ENCODE measurements around the gene NALCN.

The NALCN gene

DNA sequence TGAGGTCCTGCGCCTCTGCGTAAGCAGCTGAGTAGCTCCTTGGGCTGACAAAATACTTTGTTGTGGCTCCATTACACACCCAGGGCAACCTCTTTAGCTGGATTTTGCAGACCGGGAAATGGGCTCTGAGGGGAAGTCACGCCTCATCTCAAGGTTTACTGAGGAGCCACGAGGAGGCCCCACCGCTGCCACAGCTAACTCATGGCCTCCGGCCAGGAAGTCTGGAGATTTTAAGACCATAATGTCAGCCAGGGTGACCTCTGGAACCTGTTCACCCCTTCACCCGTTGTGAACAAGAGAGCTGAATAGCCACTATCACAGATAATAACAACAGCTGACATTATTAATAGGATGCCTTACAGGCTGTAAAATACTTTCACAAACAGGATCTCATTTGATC, 390.4 kb downstream of the NALCN start:
- DNase-seq (ENCODE audit: low read depth), result no peak

DNA sequence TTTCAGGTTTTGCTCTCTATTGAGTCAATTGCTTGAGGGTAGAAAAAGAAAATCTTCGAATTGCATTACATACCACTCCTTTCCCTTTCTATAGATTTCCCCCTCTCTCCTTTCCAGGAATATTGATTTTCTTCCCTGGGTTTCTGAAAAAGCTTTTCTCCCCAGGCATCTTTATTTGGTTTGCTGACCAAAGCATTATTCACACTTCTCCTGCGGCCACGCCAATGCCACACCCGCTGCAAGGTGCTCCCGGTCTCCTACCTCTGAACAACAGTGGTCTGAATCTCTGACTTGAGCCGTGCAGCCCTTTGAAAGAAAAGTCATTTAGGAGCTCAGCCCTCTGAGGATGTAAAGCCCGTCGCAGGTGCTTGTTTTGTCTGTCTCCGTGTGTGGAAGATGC, 390.8 kb downstream of the NALCN start:
- DNase-seq (ENCODE audit: low read depth), result no peak

DNA sequence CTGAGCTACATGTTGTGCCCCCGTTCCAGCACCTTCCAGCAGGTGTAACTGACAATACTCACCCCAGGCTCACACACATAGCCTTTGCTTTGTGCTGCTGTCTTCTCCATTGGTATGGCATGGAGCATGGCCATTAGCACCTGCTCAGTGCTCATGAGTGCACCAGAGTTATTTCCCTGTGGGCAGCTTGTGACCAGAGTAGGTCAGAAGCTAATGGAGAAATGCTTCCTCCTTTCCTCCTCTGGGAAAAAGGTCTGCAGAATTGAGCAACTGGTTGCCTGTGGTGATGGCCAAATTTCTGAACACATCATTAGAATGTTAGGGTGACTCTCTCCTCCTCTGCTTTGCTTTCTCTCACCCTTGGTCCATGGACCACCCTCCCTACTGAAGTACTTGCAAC, 397.2 kb downstream of the NALCN start:
- no peak for DNase-seq (ENCODE audit: low read depth)

DNA sequence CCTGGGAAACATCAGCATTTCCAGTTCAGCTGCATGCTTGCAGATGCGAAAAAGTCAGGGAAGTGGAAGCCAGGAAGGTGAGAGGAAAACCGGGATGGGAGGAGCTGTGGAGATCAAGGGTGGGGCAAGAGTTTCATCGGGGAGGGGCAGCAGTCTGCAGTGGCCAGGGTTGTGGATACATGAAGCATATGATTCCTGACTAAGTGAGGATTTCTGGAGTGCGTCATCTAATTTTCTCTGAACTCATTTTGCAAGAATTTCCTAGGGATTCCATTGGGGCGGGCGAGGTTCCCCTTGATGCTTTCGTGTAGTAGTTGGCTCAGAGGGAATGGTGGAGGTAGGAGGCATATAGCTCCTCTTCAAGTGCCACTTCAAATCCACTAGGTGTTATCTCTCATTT, 397.6 kb downstream of the NALCN start:
- no peak for DNase-seq (ENCODE audit: low read depth)

DNA sequence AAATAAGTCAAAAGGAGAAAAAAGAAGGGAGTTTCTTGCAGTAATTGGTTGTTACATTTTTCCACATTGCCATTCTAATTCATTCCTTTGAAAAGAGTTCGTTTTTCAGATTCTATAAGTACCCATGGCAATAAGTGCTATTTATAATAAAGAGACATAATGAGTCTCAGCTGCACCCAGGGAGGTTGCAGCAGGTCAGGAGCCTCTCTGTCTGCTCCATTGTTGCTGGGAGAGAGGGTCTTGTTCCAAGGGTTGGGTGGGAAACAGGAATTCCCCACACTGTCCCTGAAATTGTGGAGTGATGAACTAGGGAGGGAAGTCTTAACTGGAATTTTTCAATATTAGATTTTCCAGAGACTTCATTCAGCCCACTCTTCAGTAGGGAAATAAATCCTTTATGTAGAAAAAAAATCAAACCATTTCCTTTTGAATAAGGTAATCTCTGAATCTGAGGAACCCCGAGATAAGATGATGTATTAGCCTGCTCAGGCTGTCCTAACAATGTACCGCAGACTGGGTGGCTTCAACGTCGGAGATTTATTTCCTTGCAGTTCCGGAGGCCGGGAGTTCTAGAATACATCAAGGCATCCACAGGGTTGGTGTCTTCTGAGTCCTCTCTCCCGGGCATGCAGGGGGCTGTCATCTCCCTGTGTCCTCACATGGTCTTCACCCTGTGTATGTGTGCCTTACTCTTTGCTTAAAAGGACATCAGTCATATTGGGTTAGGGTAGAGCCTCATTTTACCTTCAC, 399.0 kb downstream of the NALCN start:
- DNase-seq (ENCODE audit: low read depth), result no peak

DNA sequence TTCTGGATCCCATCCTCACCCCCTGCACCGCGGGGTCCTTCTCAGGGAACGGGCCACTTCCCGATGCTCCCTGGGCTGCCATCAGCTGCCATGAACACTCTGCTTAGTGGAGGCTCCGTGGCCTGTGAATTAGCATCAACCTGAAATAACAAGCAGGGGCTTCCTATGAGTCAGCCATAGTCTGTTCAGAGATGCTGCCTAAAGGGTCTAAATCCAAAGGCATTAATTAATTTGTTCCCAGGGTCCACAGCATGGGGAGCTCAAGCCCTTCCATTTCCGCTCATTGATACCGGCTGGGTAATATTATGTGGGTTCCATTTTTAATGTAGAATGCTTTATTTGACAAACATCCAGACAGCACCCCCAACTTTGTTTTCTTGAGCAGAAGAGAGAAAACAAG, 399.8 kb downstream of the NALCN start:
- no peak for DNase-seq (ENCODE audit: low read depth)

DNA sequence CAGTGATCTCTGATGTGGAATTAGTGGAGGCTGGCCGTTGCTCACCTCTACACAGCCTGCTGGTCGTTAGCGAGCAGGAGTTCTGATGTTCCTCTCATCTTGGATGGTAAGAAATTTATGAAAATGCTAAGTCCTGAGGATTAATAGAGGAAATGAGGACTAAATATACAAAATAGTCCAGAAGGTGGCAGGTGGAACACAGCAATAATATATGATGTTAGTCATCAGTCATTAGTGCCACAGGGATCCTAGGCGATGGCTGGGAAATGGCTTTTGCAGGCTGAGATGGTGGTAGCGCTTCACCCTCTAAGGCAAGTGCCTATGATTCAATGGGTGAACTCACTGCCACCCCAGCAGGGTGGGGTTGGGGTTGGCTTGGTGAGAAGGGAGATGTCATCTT, 403.1 kb downstream of the NALCN start:
- no peak for DNase-seq (ENCODE audit: low read depth)

DNA sequence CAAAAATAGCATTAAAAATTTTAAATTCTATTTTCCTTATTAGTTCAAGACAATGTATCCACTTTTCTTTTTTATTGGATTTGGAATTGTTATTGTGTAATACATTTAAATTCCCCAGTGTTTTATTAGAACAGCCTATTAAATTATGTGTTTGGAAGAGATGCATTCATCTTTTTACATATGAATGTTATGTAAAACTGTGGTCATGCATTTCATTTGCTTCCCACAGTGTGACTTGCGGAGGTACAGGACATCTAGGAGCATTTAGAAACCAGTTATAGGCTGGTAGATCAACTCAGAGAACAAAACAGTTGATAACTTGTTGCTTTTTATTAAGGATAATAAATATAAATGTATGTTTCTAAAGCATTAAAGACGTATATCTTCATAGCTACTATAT, 406.2 kb downstream of the NALCN start:
- no peak for DNase-seq (ENCODE audit: low read depth)

DNA sequence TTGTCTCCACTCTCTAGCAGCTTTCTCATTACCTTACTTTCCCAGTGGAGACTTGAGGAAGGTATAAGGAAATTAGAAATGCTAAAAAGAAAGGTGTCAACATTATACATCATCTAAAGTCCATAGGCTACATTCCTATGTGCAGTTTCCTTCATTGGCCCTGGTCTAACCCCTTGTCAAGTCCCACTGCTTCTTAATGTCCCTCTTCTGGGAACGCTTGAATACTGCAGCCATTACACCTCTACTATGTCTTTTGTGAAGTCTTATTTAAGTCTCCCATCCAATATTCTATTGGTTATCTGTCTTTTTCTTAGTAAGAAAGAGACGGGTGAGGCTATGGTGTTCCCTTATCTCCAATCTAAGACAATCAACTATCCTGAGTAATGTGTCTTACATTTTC, 409.1 kb downstream of the NALCN start:
- DNase-seq (ENCODE audit: low read depth), result no peak
